B cell (primary cell): ENCODE results near the gene POLR3GL. TPM values are rescaled to one million over a fixed set of nuclear protein-coding genes. Genes with fewer than 3 reads are reported as not detected.

Source experiments
- ATAC-seq: fragments of 200-7000 bp; cut with Tn5 transposase; one replicate; pipeline ENCODE4 v1.10.0; 2021; ENCODE audit warnings: low read depth, mild to moderate bottlenecking, moderate number of reproducible peaks, moderate library complexity
- CTCF ChIA-PET: fragments of 350-600 bp; sonication (Branson Sonifier 250); formaldehyde crosslinking; loops from one replicate; lab custom pipeline; 2021; ENCODE audit warnings: antibody characterized with exemption, inconsistent platforms; lab: Charles Lee
- POLR2A ChIA-PET: fragments of 350-600 bp; sonication (Branson Sonifier 250); formaldehyde crosslinking; loops from one replicate; lab custom pipeline; 2021; ENCODE audit warnings: antibody characterized with exemption; lab: Charles Lee
- DNase-seq: peaks from one replicate; pipeline ENCODE4 v3.0.0; 2013
- H2AFZ ChIP-seq: 2 replicates; pipeline ENCODE4 v1.6.1; 2012; ENCODE audit warnings: mild to moderate bottlenecking, low read depth, low read length; ENCODE audit not compliant: insufficient read depth, poor library complexity, severe bottlenecking
- H3K27ac ChIP-seq, 2 donors: 1 replicate in 1 of 2; 2 replicates in 1 of 2; pipeline ENCODE4 v1.5.1; 2012 to 2013; ENCODE audit warnings: low read length in 2 of 2, mild to moderate bottlenecking in 2 of 2, moderate library complexity in 1 of 2
- H3K27me3 ChIP-seq, 4 experiments: fragments of 200-600 bp in 1 of 4; sonication (generic) in 1 of 4; replicated peaks in 1 of 4; 1 replicate in 2 of 4; 2 replicates in 2 of 4; pipeline versions ENCODE4 v1.6.1 to v1.7.0; 2013 to 2016; ENCODE audit warnings: low read length in 3 of 4, mild to moderate bottlenecking in 2 of 4, mixed read lengths in 1 of 4, moderate library complexity in 1 of 4; ENCODE audit not compliant: insufficient read depth in 4 of 4, control insufficient read depth in 3 of 4; ENCODE audit errors: control extremely low read depth in 1 of 4
- H3K36me3 ChIP-seq, 2 experiments: replicated peaks in 1 of 2; 1 replicate in 1 of 2; 2 replicates in 1 of 2; pipeline versions ENCODE4 v1.6.1 to v1.7.1; 2013; ENCODE audit warnings: low read length in 1 of 2; ENCODE audit not compliant: insufficient read depth in 2 of 2, control insufficient read depth in 1 of 2; ENCODE audit errors: control extremely low read depth in 1 of 2, extremely low read depth in 1 of 2
- H3K4me1 ChIP-seq, 2 donors: fragments of 200-600 bp in 1 of 2; sonication (generic) in 1 of 2; 1 replicate in 1 of 2; 2 replicates in 1 of 2; pipeline versions ENCODE4 v1.5.1 to v1.6.1; 2013 to 2017; ENCODE audit warnings: low read length in 2 of 2; ENCODE audit not compliant: control insufficient read depth in 2 of 2, insufficient read depth in 2 of 2
- H3K4me2 ChIP-seq: replicated peaks from 2 replicates; pipeline ENCODE3; 2012; ENCODE audit warnings: mild to moderate bottlenecking, low read depth, low read length; ENCODE audit not compliant: poor library complexity, severe bottlenecking
- H3K4me3 ChIP-seq, 5 experiments: fragments of 200-600 bp in 1 of 5; sonication (generic) in 1 of 5; 1 replicate in 3 of 5; 2 replicates in 2 of 5; pipeline versions ENCODE4 v1.5.1 to v1.7.0; 2011 to 2016; ENCODE audit warnings: low read length in 4 of 5, mild to moderate bottlenecking in 4 of 5, low read depth in 2 of 5, control low read depth in 1 of 5, moderate library complexity in 1 of 5; ENCODE audit not compliant: insufficient read depth in 1 of 5; ENCODE audit errors: control extremely low read depth in 1 of 5, extremely low read depth in 1 of 5
- H3K79me2 ChIP-seq: fragments of 200-600 bp; sonication (generic); one replicate; pipeline ENCODE4 v1.6.0; 2016; ENCODE audit warnings: low read length; ENCODE audit not compliant: control insufficient read depth, insufficient read depth
- H3K9ac ChIP-seq: fragments of 200-600 bp; sonication (generic); 2 replicates; pipeline ENCODE4 v1.6.1; 2017; ENCODE audit warnings: mild to moderate bottlenecking, low read length, moderate library complexity
- H3K9me3 ChIP-seq, 3 donors: one replicate each; pipeline versions ENCODE4 v1.6.1 to v1.7.1; 2013; ENCODE audit warnings: low read length in 2 of 3; ENCODE audit not compliant: control insufficient read depth in 2 of 3, insufficient read depth in 1 of 3; ENCODE audit errors: control extremely low read depth in 1 of 3
- H4K20me1 ChIP-seq: 2 replicates; pipeline ENCODE4 v1.6.0; 2012; ENCODE audit warnings: mild to moderate bottlenecking, low read length; ENCODE audit not compliant: insufficient read depth, control insufficient read depth, poor library complexity, severe bottlenecking
- H3K27ac Mint-ChIP-seq: one replicate; pipeline ENCODE4 v1.8.0; 2021; ENCODE audit warnings: mixed read lengths
- H3K27me3 Mint-ChIP-seq: one replicate; pipeline ENCODE4 v1.8.0; 2021; ENCODE audit warnings: mixed read lengths
- H3K4me1 Mint-ChIP-seq: one replicate; pipeline ENCODE4 v1.8.0; 2021; ENCODE audit warnings: mixed read lengths
- H3K4me3 Mint-ChIP-seq: one replicate; pipeline ENCODE4 v1.8.0; 2021; ENCODE audit warnings: mixed read lengths
- H3K9me3 Mint-ChIP-seq: one replicate; pipeline ENCODE4 v1.8.0; 2022; ENCODE audit warnings: mixed read lengths; ENCODE audit not compliant: insufficient read depth
- CTCF ChIP-seq: fragments of 200-600 bp; IDR thresholded peaks from one replicate; pipeline ENCODE4 v1.8.0; 2022; ENCODE audit warnings: antibody characterized with exemption, mild to moderate bottlenecking
- EZH2 ChIP-seq: IDR thresholded peaks from 2 replicates; pipeline ENCODE4 v1.6.1; 2012; ENCODE audit warnings: borderline replicate concordance, low read depth, mild to moderate bottlenecking, moderate library complexity, low read length; ENCODE audit not compliant: insufficient read depth, poor library complexity, severe bottlenecking
- WGBS: methylation state at CpG from one replicate; pipeline ENCODE4 v1.1.5; 2013; ENCODE audit warnings: missing lambda C conversion rate; ENCODE audit not compliant: insufficient coverage; 5-methylcytosine and 5-hydroxymethylcytosine counted together
- intact Hi-C: fragments of 100-400 bp; cut with micrococcal nuclease; formaldehyde crosslinking; loops from one replicate; pipeline ENCODE4 v1.10.0; 2022
- polyA plus RNA-seq: library from polyadenylated mRNA; depleted of rRNA; stranded (reverse); fragments of >200 nt; gene quantifications from 2 replicates; pipeline ENCODE4 v1.2.3, GENCODE V29; 2012
- total RNA-seq, 2 donors: library from RNA; stranded (reverse); fragments of 120-200 nt in 1 of 2; gene quantifications; 1 replicate in 1 of 2; 2 replicates in 1 of 2; pipeline versions ENCODE4 v1.2.3 to v1.2.4, GENCODE V29; 2013 to 2022

POLR3GL gene
- total and polyA plus RNA-seq, 2 donors (not counting 1 experiment from before 2014, with no cell fraction given) = 17.6 to 33.3 TPM

- H3K27ac ChIP-seq = peak within 1 kb of the TSS; percentile 74 to 79
- Mint-ChIP-seq H3K9me3 (no peaks in the 10 kb centered on the region), H3K4me1 (peaks cover 36% of the 10 kb centered on the region), H3K27me3 (no peaks in the 10 kb centered on the region), H3K27ac (peak within 1 kb of the TSS; percentile 95), H3K4me3 (peak within 1 kb of the TSS; percentile 92)
- DNase-seq (peak; percentile 97), ATAC-seq (peak; percentile 90)
- no peak for TF ChIP-seq EZH2
- TF ChIP-seq CTCF = no peak
- POLR2A ChIA-PET = interaction anchor here (0.5 to 2.5 kb wide), 17 partner anchors 9 to 121 kb away, joined by 3 to 28 read pairs (median 4); partner anchors contain the start of genes ANKRD34A, ANKRD35, LIX1L and PIAS3
- no peaks in the 10 kb centered on the region for H4K20me1 ChIP-seq
- H2AFZ ChIP-seq = peak within 1 kb of the TSS; percentile 90
- peak within 1 kb of the TSS; percentile 75 for H3K4me2 ChIP-seq
- H3K4me1 ChIP-seq = peaks cover 15 to 24% of the 10 kb centered on the region in 2 donors
- CTCF ChIA-PET = interaction anchor here (0.8 to 1.6 kb wide), 8 partner anchors 9 to 73 kb away, joined by 3 to 8 read pairs (median 4); partner anchors contain the start of genes ANKRD34A, NUDT17, POLR3GL and RBM8A
- WGBS = under 1% methylated on average over 51 of the region's 51 CpGs
- peak within 1 kb of the TSS; percentile 69 to 98 (median 80) for H3K4me3 ChIP-seq
- H3K79me2 ChIP-seq = peaks cover 14% of the 10 kb centered on the region
- intact Hi-C loops = loop anchor here (1.0 to 2.0 kb wide), 8 partner anchors 9 to 94 kb away; partner anchors contain the start of genes ANKRD34A, ANKRD35, LIX1L and NUDT17
- H3K36me3 ChIP-seq = peaks cover 0 to 26% of the 10 kb centered on the region in 2 experiments
- no peaks in the 10 kb centered on the region for H3K9me3 ChIP-seq
- H3K27me3 ChIP-seq = no peaks in the 10 kb centered on the region
- H3K9ac ChIP-seq = peak within 1 kb of the TSS; percentile 68
Measured at GRCh38 chr1:145918144-145918991, 46.1 kb upstream of the POLR3GL start, which contains the start of gene PEX11B. PEX11B (minus strand) TSS chr1:145918717; CDS start chr1:145918688, 29 bp downstream.
